ENCODE measurements around the gene BRD4. TPM values are rescaled to one million over a fixed set of nuclear protein-coding genes. Genes with fewer than 3 reads are reported as not detected.

BRD4 gene
- total and polyA plus RNA-seq, 10 of the 15 experiments (the other 5 are each of a cell fraction or from before 2014, with no cell fraction given): 5.3 to 84.4 (median 11.8) TPM

GRCh38 chr19:15262011-15262410, 70.3 kb downstream of the BRD4 start (continued):
- TF ChIP-seq USF2 (IDR thresholded peaks at IDR 0.05; ENCODE audit: borderline replicate concordance, low read depth, low read length): no peak

- H3K27me3 ChIP-seq (replicated peaks in 1 of 2; ENCODE audit: control insufficient read depth in 2 of 2, insufficient read depth in 2 of 2, low read length in 1 of 2): no peaks in the 10 kb centered on the region
- 0 out of 6 replicates have a peak, but pooled peaks of 1 of the 3 experiments have one; percentile 16 for TF ChIP-seq CTCF (IDR thresholded peaks at IDR 0.05 in 2 of 3, conservative IDR thresholded peaks at IDR 0.05 in 1 of 3; ENCODE audit: control insufficient read depth in 2 of 3, extremely low read depth in 1 of 3, insufficient read depth in 1 of 3, low read depth in 3 of 3, low read length in 3 of 3)
- no peak for TF ChIP-seq ZNF217 (IDR thresholded peaks at IDR 0.05)
- ChIA-PET CTCF (interaction anchor here (0.8 to 0.9 kb wide), 2 partner anchors 137 to 294 kb away, joined by 3 to 4 read pairs; no protein-coding TSS in a partner anchor), POLR2A (interaction anchor here (0.7 kb wide), 2 partner anchors 115 to 351 kb away, joined by 3 read pairs; no protein-coding TSS in a partner anchor), RAD21 (ENCODE audit: unreplicated experiment) (no interaction called here), SMC1A (ENCODE audit: uncharacterized antibody, unreplicated experiment) (interaction anchor here (1.7 kb wide), 1 partner anchor 29 kb away, joined by 3 read pairs; no protein-coding TSS in a partner anchor)
- BruUV-seq (replicated peaks): no TSS peak
- WGBS (ENCODE audit: insufficient coverage, insufficient replicate concordance, low lambda C conversion rate, missing lambda C conversion rate): 94% methylated on average over 8 of the region's 8 CpGs
- H3K4me3 ChIP-seq: no peak overlapping the region
- no peak for DNase-seq (ENCODE audit: low read depth, low spot score)
- no peak for FAIRE-seq
- no peaks in the 10 kb centered on the region for H3K79me2 ChIP-seq (ENCODE audit: control insufficient read depth, insufficient read depth, low read length)
- in situ Hi-C loops (cut with MboI) (no loop called here), intact Hi-C loops (cut with micrococcal nuclease; ENCODE audit: unreplicated experiment) (loop anchor here (5.0 kb wide), 1 partner anchor 116 kb away; the partner anchor contains the start of gene AKAP8)
- H3K27ac ChIP-seq (ENCODE audit: control insufficient read depth, insufficient read depth): no peak overlapping the region
- no peaks in the 10 kb centered on the region for H3K4me1 ChIP-seq (ENCODE audit: control insufficient read depth, insufficient read depth, low read length)
- peaks cover 40 to 71% of the 10 kb centered on the region in 2 experiments for H3K36me3 ChIP-seq (ENCODE audit: control insufficient read depth in 2 of 2, insufficient read depth in 2 of 2, low read length in 1 of 2)
- H2AFZ ChIP-seq (ENCODE audit: control insufficient read depth, low read depth, low read length): no peak overlapping the region
- H3K9ac ChIP-seq (ENCODE audit: control insufficient read depth, insufficient read depth, low read length): no peak overlapping the region
- H3K9me3 ChIP-seq (replicated peaks; ENCODE audit: control insufficient read depth, insufficient read depth, low read length): no peaks in the 10 kb centered on the region
- ATAC-seq: no peak
- no peak overlapping the region for H3K4me2 ChIP-seq (ENCODE audit: control insufficient read depth, insufficient read depth)
- H4K20me1 ChIP-seq (ENCODE audit: control insufficient read depth, insufficient read depth): 0 out of 2 replicates have a peak, but pooled peaks cover 3% of the 10 kb centered on the region
Measured at GRCh38 chr19:15260939-15261338, 71.4 kb downstream of the BRD4 start.
